Endothelial cell of umbilical vein (primary cell): ENCODE data around the gene GSTO2.

Experiments
- EZH2 ChIP-seq: IDR thresholded peaks from 2 replicates; pipeline ENCODE4 v1.6.1; 2012; ENCODE audit warnings: borderline replicate concordance, low read depth, mild to moderate bottlenecking, moderate library complexity, low read length, inconsistent platforms; ENCODE audit not compliant: severe bottlenecking
- FOS ChIP-seq: IDR thresholded peaks from 2 replicates; pipeline ENCODE4 v1.6.1; 2011; ENCODE audit warnings: mild to moderate bottlenecking, low read length, moderate library complexity, borderline replicate concordance; ENCODE audit not compliant: insufficient read depth
- JUN ChIP-seq: IDR thresholded peaks from 2 replicates; pipeline ENCODE4 v1.6.1; 2011; ENCODE audit warnings: borderline replicate concordance, low read depth; ENCODE audit not compliant: insufficient read length, insufficient read depth
- MYC ChIP-seq: IDR thresholded peaks from one replicate; pipeline ENCODE4 v1.6.1; 2011; ENCODE audit warnings: mild to moderate bottlenecking, low read depth, low read length
- POLR2A ChIP-seq: IDR thresholded peaks from 2 replicates; pipeline ENCODE4 v1.6.1; 2012; ENCODE audit warnings: low read depth, mild to moderate bottlenecking, control low read depth, low read length
- POLR2AphosphoS5 ChIP-seq: IDR thresholded peaks from 2 replicates; pipeline ENCODE4 v1.6.1; 2012; ENCODE audit warnings: low read depth, mild to moderate bottlenecking, control low read depth, low read length, moderate library complexity; ENCODE audit not compliant: insufficient read depth
- TF ChIP-seq, protein P1 (sequence below), 2 donors: IDR thresholded peaks; 1 replicate in 1 of 2; 2 replicates in 1 of 2; pipeline ENCODE4 v1.5.1; 2011; ENCODE audit warnings: low read length in 2 of 2, mild to moderate bottlenecking in 2 of 2, moderate library complexity in 2 of 2, control low read depth in 1 of 2, inconsistent platforms in 1 of 2, low read depth in 1 of 2; ENCODE audit not compliant: insufficient read depth in 1 of 2; ENCODE audit errors: extremely low read depth in 1 of 2
- TF ChIP-seq, protein P2 (sequence below): IDR thresholded peaks from 2 replicates; pipeline ENCODE4 v1.6.1; 2011; ENCODE audit not compliant: insufficient read depth, insufficient read length

DNA sequence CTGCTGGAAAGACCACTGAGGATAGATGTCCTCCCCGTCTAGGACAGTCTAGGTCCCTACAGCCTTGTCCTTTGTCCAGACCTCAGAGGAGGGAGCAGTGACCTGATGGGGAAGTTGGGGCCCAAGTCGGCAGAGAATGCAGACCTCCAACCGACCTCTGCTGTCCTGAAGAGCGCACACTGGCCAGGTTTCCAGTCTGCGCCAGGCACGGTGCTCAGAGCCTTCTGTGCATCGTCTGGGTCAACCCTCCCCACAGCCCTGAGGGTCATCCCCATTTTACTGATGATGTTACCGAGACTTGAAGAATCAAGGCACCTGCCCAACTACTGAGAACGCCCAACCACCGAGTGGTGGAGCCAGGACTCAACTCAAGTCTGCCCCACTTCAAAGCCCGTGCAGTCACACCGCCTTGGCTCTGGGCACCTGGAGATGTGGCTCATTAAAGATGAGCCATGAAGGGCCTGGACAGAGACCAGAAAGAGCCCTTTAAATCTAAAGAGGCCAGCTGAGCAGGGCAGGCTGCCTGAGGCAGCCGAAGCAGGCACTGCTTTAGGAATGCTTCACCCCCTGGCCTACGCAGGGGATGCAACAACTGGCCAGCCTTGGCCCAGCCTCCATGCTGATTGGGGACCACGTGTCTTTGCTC, 64.9 kb downstream of the GSTO2 start:
- TF ChIP-seq, protein P1, sequence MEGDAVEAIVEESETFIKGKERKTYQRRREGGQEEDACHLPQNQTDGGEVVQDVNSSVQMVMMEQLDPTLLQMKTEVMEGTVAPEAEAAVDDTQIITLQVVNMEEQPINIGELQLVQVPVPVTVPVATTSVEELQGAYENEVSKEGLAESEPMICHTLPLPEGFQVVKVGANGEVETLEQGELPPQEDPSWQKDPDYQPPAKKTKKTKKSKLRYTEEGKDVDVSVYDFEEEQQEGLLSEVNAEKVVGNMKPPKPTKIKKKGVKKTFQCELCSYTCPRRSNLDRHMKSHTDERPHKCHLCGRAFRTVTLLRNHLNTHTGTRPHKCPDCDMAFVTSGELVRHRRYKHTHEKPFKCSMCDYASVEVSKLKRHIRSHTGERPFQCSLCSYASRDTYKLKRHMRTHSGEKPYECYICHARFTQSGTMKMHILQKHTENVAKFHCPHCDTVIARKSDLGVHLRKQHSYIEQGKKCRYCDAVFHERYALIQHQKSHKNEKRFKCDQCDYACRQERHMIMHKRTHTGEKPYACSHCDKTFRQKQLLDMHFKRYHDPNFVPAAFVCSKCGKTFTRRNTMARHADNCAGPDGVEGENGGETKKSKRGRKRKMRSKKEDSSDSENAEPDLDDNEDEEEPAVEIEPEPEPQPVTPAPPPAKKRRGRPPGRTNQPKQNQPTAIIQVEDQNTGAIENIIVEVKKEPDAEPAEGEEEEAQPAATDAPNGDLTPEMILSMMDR (IDR thresholded peaks at IDR 0.05; ENCODE audit: extremely low read depth in 1 of 2, insufficient read depth in 1 of 2, low read depth in 1 of 2, low read length in 2 of 2) = no peak
- no peak for TF ChIP-seq POLR2AphosphoS5
- no peak for TF ChIP-seq EZH2
- TF ChIP-seq MYC = no peak
- TF ChIP-seq JUN = no peak
- no peak for TF ChIP-seq POLR2A
- TF ChIP-seq, protein P2, sequence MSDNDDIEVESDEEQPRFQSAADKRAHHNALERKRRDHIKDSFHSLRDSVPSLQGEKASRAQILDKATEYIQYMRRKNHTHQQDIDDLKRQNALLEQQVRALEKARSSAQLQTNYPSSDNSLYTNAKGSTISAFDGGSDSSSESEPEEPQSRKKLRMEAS = no peak
- no peak for TF ChIP-seq FOS
